Ammon's horn (tissue), 1 donor: ENCODE data around the gene VPS11.
"Not testable (repeated sequence)": the region's sequence is repeated elsewhere in the genome, so short reads cannot be mapped to it uniquely, and the experiment has no call there.

Experiments
- DNase-seq: peaks from one replicate; pipeline ENCODE4 v3.0.0-alpha.2; 2016; ENCODE audit warnings: low spot score

VPS11 gene

DNA sequence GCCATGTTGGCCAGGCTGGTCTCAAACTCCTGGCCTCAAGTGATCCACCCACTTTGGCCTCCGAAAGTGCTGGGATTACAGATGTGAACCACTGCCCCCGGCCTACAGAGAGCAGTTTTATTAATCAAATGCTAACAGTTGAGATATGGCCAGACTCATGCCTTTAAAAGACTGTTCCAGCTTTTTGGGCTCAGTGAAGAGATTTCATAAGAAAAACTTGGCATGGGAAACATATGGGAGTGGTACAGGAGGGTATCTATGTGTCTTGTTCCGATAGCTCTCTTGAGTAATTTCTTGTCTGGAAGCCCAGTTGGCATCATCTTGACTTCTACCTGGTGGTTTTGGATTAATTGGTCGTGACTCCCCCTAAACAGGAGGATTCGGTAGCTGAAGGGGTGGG, 28.7 kb upstream of the VPS11 start:
- DNase-seq = no peak

DNA sequence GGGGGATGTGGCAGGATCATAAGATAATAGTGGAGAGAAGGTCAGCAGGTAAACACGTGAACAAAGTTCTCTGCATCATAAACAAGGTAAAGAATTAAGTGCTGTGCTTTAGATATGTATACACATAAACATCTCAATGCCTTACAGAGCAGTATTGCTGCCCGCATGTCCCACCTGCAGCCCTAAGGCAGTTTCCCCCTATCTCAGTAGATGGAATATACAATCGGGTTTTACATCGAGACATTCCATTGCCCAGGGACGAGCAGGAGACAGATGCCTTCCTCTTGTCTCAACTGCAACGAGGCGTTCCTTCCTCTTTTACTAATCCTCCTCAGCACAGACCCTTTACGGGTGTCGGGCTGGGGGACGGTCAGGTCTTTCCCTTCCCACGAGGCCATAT, 28.1 kb upstream of the VPS11 start:
- DNase-seq = not testable (repeated sequence)

- DNase-seq = no peak
Observed at GRCh38 chr11:119041821-119042514, 25.6 kb upstream of the VPS11 start.

GRCh38 chr11:119042927-119043326, 24.7 kb upstream of the VPS11 start:
- DNase-seq = no peak

- no peak for DNase-seq
Observed at GRCh38 chr11:119044708-119045107, 22.9 kb upstream of the VPS11 start.

DNA sequence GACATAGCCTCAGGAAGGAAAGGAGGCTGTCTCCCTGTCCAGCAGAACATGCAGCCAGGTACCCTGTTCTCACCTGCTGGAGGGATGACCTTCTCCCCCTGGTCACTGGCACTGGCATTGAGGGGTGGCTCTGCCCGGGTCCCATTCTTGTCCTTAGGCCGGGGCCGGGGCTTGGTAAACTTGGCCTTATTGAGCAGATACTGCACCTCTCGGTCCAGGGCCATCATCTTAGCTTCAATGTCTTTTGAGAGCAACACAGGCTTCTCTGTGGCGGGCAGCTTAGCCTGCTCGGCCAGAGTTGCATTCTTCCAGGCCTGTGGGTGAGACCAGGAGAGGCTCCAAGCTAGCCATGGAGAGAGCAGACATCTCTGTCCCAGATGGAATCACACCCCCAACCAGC, 21.1 kb upstream of the VPS11 start:
- no peak for DNase-seq

GRCh38 chr11:119047205-119047604, 20.4 kb upstream of the VPS11 start:
- DNase-seq = no peak

GRCh38 chr11:119048644-119049043, 19.0 kb upstream of the VPS11 start:
- no peak for DNase-seq

DNA sequence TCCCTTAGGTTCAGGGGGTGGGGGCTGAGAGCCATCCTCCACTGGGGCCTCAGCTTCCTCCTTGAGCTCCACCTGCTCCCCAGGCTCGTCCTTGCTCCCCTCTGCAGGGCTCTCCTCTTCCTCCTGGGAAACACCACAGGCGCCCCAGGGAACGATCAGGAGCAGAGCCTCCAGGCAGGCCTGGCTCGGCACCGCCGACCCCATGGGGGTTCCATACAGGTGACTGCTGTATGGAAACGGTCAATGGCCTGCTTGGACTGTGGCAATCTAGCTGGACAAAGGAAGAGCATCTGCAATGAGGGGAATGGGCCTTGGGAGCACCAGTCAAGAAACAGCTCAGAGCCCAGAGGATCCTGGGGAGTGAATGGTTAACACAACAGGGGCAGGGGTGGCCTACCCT, 18.5 kb upstream of the VPS11 start:
- no peak for DNase-seq

GRCh38 chr11:119051440-119052162, 16.0 kb upstream of the VPS11 start:
- no peak for DNase-seq

GRCh38 chr11:119052163-119052814, 15.3 kb upstream of the VPS11 start:
- no peak for DNase-seq

- no peak for DNase-seq
Observed at GRCh38 chr11:119054418-119054817, 13.2 kb upstream of the VPS11 start.

DNA sequence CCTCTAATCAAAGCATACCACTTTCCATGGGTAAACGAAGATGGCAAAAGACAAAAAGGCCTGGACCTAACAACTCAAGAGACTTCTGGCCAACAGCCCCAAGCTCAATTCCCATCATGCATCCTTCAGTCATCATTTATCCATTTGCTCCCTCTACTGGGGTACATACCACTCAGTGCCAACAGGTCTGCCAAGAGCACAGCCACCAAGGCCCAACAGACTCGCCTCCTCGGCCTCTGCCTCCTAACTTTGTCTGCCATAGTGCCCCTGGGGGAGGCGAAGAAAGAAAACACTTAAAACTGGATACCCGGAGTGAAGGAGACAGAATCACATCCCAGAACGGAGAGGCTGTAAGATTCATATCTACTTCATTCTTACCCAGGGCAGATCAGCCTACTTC, 11.7 kb upstream of the VPS11 start:
- peak; percentile 27 for DNase-seq

DNA sequence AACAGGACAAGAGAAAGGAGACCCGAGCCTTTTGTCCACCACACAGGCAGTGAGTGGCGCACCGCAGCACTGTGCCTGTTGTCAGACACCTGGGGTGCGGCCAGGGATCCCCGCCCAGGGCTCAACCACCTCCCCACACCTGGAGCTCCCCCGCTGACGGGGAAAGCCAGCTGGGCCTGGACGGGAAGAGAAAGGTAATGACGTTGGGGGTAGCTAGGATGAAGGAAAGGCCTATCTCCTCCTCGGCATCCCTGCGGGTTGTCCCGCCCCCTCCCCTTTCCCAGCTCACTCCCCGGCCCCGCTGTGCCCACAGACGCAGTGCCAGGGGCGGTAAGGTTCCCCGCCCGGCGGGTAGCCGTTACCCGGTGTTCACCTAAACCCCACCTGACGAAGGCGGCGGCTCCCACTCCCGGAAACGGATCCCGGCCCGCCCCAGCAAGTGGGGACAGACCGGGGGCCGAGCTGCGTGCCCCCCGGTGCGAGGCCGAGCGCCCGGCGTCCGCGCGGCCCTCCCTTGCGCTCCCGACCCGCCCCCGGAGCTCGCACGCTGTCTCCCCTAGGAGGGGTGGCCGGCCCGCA, 11.1 kb upstream of the VPS11 start:
- DNase-seq = no peak

GRCh38 chr11:119057000-119057769, 10.4 kb upstream of the VPS11 start, which contains the start of gene HYOU1:
TSS of gene HYOU1 (minus strand) at chr11:119057205. CDS start at chr11:119056160, 1,045 bp downstream.
- DNase-seq = peak; percentile 98

DNA sequence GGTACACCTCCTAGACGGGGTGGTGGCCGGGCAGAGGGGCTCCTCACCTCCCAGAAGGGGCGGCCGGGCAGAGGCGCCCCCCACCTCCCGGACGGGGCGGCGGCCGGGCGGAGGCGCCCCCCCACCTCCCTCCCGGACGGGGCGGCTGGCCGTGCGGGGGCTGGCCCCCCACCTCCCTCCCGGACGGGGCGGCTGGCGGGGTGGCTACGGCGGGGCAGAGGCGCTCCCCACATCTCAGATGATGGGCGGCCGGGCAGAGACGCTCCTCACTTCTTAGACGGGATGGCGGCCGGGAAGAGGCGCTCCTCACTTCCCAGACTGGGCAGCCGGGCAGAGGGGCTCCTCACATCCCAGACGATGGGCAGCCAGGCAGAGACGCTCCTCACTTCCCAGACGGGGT, 8.5 kb upstream of the VPS11 start:
- not testable (repeated sequence) for DNase-seq

DNA sequence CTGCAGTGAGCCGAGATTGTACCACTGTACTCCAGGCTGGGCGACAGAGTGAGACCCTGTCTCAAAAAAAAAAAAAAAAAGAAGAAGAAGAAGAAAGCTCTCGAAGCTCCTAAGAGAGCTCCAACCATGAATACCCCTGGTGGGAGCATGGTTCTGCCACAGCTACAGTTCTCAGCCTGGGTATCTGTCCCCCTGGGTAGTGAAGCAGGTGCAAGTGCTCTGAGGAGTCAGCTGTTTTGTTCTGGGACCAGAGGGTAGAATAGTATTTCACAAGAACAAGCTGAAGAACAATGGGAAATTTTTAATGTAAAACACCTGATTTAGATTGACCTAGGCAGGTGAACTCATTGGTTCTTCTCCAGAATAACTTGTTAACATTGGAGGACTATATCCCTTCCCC, 6.4 kb upstream of the VPS11 start:
- no peak for DNase-seq

- no peak for DNase-seq
Observed at GRCh38 chr11:119062779-119063178, 4.8 kb upstream of the VPS11 start.

DNA sequence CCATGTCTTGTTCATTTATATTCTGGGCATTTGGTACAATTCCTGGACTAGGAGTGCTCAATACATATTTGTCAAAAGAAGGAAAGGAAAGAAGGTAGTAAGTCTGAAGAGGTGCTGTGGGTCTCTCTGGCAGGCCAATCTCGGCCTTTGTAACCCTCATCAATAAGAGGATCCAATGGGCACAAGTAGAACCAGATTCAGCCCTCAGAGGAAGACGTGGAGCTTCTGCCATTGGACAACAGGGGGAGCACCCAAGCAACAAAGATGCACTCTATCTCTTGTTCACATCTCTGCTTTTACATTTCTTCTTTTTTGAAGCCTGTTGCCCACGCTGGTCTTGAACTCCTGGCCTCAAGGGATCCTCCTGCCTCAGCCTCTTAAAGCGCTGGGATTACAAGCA, 2.2 kb upstream of the VPS11 start:
- DNase-seq = no peak

GRCh38 chr11:119077839-119078238, 10.2 kb downstream of the VPS11 start:
- DNase-seq = no peak

GRCh38 chr11:119078675-119079420, 11.2 kb downstream of the VPS11 start:
- no peak for DNase-seq
